Adrenal gland (tissue), 5 donors: ENCODE results near the gene KEL.

Experiments used
- POLR2A ChIP-seq, 2 donors: fragments of 450-650 bp; IDR thresholded peaks; one replicate each; pipeline ENCODE4 v1.6.1; 2017; ENCODE audit warnings: antibody characterized with exemption in 2 of 2, mild to moderate bottlenecking in 2 of 2, moderate library complexity in 1 of 2
- TF ChIP-seq, protein P1 (sequence below), 6 experiments: fragments of 450-650 bp in 4 of 6; fragments of 200-600 bp in 2 of 6; sonication (generic) in 1 of 6; IDR thresholded peaks; 1 replicate in 5 of 6; 2 replicates in 1 of 6; pipeline versions ENCODE4 v1.5.1 to v1.8.0; 2016 to 2021; ENCODE audit warnings: antibody characterized with exemption in 6 of 6, mild to moderate bottlenecking in 2 of 6, moderate library complexity in 1 of 6
- donor health status: DM: no; HTN: no; CAD: no.

DNA sequence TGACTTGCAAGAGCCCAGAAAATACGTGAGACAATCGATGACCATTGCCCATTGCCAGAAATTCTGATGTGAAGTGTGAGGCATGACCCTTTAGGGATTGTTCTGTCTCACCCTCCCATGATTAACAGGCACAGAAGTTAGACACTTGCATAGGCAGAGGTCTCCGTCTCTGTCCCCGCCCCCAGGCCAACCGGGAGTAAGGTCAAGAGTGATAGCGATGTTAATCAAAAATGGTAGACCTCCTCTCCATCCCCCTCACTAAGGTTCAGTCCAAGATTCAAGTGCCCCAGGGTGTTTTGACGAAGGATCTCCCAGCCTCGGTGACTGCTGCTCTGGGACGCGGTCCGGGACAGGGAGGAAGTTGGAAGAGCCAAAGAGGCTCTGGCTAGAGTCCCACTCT is 53.9 kb downstream of the KEL start:
- no peak for TF ChIP-seq POLR2A (IDR thresholded peaks at IDR 0.05)
- TF ChIP-seq, protein P1, sequence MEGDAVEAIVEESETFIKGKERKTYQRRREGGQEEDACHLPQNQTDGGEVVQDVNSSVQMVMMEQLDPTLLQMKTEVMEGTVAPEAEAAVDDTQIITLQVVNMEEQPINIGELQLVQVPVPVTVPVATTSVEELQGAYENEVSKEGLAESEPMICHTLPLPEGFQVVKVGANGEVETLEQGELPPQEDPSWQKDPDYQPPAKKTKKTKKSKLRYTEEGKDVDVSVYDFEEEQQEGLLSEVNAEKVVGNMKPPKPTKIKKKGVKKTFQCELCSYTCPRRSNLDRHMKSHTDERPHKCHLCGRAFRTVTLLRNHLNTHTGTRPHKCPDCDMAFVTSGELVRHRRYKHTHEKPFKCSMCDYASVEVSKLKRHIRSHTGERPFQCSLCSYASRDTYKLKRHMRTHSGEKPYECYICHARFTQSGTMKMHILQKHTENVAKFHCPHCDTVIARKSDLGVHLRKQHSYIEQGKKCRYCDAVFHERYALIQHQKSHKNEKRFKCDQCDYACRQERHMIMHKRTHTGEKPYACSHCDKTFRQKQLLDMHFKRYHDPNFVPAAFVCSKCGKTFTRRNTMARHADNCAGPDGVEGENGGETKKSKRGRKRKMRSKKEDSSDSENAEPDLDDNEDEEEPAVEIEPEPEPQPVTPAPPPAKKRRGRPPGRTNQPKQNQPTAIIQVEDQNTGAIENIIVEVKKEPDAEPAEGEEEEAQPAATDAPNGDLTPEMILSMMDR (IDR thresholded peaks at IDR 0.05): no peak
